Measurements from ENCODE around the gene GCM1.

GRCh38 chr6:53152576-53152975 is 3.9 kb upstream of the GCM1 start:
- TF ChIP-seq KLF16 (tag by site-specific recombination; IDR thresholded peaks at IDR 0.05) (no peak), ZNF280D (tag by site-specific recombination; IDR thresholded peaks at IDR 0.05) (no peak), ZFP41 (tag by site-specific recombination; IDR thresholded peaks at IDR 0.05; ENCODE audit: borderline replicate concordance) (no peak), ZSCAN30 (tag by site-specific recombination; IDR thresholded peaks at IDR 0.05) (no peak), ZNF600 (tag by site-specific recombination; IDR thresholded peaks at IDR 0.05) (no peak), CTCF (tag by site-specific recombination; IDR thresholded peaks at IDR 0.05) (no peak), ZNF146 (tag by site-specific recombination; IDR thresholded peaks at IDR 0.05) (no peak)
- TF ChIP-seq, protein P1, sequence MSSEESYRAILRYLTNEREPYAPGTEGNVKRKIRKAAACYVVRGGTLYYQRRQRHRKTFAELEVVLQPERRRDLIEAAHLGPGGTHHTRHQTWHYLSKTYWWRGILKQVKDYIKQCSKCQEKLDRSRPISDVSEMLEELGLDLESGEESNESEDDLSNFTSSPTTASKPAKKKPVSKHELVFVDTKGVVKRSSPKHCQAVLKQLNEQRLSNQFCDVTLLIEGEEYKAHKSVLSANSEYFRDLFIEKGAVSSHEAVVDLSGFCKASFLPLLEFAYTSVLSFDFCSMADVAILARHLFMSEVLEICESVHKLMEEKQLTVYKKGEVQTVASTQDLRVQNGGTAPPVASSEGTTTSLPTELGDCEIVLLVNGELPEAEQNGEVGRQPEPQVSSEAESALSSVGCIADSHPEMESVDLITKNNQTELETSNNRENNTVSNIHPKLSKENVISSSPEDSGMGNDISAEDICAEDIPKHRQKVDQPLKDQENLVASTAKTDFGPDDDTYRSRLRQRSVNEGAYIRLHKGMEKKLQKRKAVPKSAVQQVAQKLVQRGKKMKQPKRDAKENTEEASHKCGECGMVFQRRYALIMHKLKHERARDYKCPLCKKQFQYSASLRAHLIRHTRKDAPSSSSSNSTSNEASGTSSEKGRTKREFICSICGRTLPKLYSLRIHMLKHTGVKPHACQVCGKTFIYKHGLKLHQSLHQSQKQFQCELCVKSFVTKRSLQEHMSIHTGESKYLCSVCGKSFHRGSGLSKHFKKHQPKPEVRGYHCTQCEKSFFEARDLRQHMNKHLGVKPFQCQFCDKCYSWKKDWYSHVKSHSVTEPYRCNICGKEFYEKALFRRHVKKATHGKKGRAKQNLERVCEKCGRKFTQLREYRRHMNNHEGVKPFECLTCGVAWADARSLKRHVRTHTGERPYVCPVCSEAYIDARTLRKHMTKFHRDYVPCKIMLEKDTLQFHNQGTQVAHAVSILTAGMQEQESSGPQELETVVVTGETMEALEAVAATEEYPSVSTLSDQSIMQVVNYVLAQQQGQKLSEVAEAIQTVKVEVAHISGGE (tag by site-specific recombination; conservative IDR thresholded peaks at IDR 0.05; ENCODE audit: low read depth) = no peak
- TF ChIP-seq, protein P2, sequence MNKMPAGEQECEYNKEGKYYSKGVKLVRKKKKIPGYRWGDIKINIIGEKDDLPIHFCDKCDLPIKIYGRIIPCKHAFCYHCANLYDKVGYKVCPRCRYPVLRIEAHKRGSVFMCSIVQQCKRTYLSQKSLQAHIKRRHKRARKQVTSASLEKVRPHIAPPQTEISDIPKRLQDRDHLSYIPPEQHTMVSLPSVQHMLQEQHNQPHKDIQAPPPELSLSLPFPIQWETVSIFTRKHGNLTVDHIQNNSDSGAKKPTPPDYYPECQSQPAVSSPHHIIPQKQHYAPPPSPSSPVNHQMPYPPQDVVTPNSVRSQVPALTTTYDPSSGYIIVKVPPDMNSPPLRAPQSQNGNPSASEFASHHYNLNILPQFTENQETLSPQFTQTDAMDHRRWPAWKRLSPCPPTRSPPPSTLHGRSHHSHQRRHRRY (tag by site-specific recombination; IDR thresholded peaks at IDR 0.05) = no peak
- TF ChIP-seq, protein P3, sequence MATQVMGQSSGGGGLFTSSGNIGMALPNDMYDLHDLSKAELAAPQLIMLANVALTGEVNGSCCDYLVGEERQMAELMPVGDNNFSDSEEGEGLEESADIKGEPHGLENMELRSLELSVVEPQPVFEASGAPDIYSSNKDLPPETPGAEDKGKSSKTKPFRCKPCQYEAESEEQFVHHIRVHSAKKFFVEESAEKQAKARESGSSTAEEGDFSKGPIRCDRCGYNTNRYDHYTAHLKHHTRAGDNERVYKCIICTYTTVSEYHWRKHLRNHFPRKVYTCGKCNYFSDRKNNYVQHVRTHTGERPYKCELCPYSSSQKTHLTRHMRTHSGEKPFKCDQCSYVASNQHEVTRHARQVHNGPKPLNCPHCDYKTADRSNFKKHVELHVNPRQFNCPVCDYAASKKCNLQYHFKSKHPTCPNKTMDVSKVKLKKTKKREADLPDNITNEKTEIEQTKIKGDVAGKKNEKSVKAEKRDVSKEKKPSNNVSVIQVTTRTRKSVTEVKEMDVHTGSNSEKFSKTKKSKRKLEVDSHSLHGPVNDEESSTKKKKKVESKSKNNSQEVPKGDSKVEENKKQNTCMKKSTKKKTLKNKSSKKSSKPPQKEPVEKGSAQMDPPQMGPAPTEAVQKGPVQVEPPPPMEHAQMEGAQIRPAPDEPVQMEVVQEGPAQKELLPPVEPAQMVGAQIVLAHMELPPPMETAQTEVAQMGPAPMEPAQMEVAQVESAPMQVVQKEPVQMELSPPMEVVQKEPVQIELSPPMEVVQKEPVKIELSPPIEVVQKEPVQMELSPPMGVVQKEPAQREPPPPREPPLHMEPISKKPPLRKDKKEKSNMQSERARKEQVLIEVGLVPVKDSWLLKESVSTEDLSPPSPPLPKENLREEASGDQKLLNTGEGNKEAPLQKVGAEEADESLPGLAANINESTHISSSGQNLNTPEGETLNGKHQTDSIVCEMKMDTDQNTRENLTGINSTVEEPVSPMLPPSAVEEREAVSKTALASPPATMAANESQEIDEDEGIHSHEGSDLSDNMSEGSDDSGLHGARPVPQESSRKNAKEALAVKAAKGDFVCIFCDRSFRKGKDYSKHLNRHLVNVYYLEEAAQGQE (tag by site-specific recombination; IDR thresholded peaks at IDR 0.05) = no peak

Data from HEK293 (cell line).